Dendritic cell treated with granulocyte-macrophage colony-stimulating factor and Interleukin-4, amounts not matched to agents 40 ng/mL and 50 ng/mL, for 4 days (primary cell): ENCODE results near the gene CYP39A1.

Experiments
- H3K27ac Mint-ChIP-seq: one replicate; pipeline ENCODE4 v1.8.0; 2022; ENCODE audit warnings: mild to moderate bottlenecking, mixed read lengths
- H3K27me3 Mint-ChIP-seq: one replicate; pipeline ENCODE4 v1.8.0; 2022; ENCODE audit warnings: mild to moderate bottlenecking, mixed read lengths
- H3K36me3 Mint-ChIP-seq: one replicate; pipeline ENCODE4 v1.8.0; 2022; ENCODE audit warnings: low read depth, mixed read lengths
- H3K4me1 Mint-ChIP-seq: one replicate; pipeline ENCODE4 v1.8.0; 2022; ENCODE audit warnings: low read depth, mixed read lengths
- H3K4me3 Mint-ChIP-seq: one replicate; pipeline ENCODE4 v1.8.0; 2022; ENCODE audit warnings: mild to moderate bottlenecking, moderate library complexity, mixed read lengths
- H3K9me3 Mint-ChIP-seq: one replicate; pipeline ENCODE4 v1.8.0; 2022; ENCODE audit warnings: mixed read lengths
- intact Hi-C: fragments of 100-400 bp; cut with micrococcal nuclease; formaldehyde crosslinking; loops from one replicate; pipeline ENCODE4 v1.15.0; 2022

CYP39A1 gene, protein sequence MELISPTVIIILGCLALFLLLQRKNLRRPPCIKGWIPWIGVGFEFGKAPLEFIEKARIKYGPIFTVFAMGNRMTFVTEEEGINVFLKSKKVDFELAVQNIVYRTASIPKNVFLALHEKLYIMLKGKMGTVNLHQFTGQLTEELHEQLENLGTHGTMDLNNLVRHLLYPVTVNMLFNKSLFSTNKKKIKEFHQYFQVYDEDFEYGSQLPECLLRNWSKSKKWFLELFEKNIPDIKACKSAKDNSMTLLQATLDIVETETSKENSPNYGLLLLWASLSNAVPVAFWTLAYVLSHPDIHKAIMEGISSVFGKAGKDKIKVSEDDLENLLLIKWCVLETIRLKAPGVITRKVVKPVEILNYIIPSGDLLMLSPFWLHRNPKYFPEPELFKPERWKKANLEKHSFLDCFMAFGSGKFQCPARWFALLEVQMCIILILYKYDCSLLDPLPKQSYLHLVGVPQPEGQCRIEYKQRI

DNA sequence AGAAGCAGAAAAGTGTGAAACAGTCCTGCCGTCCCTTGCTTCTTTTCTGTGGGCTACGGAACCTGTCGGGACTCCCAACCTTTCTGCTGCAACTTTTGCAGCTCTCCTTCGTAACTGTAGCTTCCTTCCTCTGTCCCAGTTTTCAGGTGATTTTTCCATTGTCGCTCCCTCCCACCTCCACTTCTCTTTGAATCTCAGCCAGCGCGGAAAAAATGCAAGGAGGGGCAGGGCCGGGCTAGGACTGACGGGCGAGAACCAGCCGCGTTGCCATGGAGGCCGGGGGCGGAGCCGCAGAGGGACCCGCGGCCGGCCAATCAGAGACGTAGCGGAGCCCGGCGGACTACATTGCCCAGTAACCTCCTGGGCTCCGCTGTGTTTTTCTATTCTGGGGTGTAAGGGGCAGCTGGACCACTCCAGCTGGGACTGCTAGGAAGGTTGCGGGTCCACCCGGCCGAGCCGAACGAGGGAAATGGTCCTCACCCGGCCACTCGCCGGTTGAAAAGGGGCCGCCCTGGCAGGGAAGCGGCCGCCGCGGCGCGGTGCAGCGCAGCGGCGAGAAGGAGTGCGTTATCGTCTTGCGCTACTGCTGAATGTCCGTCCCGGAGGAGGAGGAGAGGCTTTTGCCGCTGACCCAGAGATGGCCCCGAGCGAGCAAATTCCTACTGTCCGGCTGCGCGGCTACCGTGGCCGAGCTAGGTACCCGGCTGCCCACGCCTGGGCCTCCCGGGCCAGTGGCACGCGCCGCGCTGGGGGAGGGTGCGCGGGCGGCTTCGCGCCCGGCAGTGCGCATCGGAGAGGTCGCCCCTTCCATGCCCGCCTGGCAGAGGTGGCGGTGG is at the start of gene CYP39A1, which contains the start of gene SLC25A27:
Gene CYP39A1 (minus strand): TSS at position 216 of the 836 bp plus-strand sequence. CDS start 236 bp downstream, outside the sequence.
Gene SLC25A27 (plus strand): TSS at position 373 of the 836 bp plus-strand sequence. CDS start 218 bp downstream, at position 591.
- Mint-ChIP-seq H3K27me3 (peaks cover 34% of the 10 kb centered on the region), H3K36me3 (peaks cover 6% of the 10 kb centered on the region), H3K9me3 (no peaks in the 10 kb centered on the region), H3K27ac (no peak within 1 kb of the TSS), H3K4me3 (peak within 1 kb of the TSS; percentile 91), H3K4me1 (peaks cover 16% of the 10 kb centered on the region)
- intact Hi-C loops: no loop called here

DNA sequence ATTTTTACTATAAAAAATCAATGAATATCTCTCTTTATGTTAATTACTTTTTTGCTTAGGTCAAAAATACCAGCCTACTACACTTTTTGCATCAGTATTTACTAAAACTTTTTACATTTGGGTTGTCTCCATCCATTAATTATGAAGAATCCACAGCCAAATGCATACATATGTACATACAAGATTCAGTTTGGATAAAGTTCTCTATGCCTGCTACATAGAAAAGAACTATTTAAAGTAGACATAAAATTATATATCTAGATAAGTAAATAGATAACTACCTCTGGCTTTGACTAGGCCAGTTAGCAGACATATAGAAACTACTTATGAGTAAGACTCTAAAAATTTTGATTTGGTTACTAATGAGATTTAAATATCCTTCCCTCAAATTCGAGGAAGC is 47.4 kb upstream of the CYP39A1 start:
- Mint-ChIP-seq H3K4me3 (no peak overlapping the region), H3K36me3 (peaks cover 12% of the 10 kb centered on the region), H3K27ac (no peak overlapping the region), H3K9me3 (no peaks in the 10 kb centered on the region), H3K4me1 (no peaks in the 10 kb centered on the region), H3K27me3 (peaks cover 2% of the 10 kb centered on the region)
- intact Hi-C loops: loop anchor here (5.0 kb wide), 1 partner anchor 147 kb away; no protein-coding TSS in a partner anchor

DNA sequence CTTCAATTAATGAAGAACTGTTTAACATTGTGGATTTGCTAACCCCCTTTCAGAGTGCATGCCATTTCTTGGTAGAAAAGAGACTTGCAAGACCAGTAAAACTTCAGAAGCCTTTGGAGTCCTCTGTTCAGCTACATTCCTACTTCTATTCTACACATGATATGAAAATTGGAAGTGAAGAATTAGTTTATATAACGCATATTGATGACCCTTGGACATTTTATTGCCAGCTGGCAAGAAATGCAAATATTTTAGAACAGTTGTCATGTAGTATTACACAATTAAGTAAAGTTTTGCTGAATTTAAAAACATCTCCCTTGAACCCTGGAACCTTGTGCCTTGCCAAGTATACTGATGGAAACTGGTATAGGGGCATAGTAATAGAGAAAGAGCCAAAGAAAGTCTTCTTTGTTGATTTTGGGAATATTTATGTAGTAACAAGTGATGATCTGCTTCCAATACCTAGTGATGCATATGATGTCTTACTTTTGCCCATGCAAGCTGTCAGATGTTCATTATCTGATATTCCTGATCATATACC is 38.4 kb upstream of the CYP39A1 start:
- Mint-ChIP-seq H3K36me3 (no peaks in the 10 kb centered on the region), H3K27ac (no peak overlapping the region), H3K27me3 (peaks cover 2% of the 10 kb centered on the region), H3K9me3 (no peaks in the 10 kb centered on the region), H3K4me3 (no peak overlapping the region), H3K4me1 (no peaks in the 10 kb centered on the region)
- intact Hi-C loops: no loop called here

DNA sequence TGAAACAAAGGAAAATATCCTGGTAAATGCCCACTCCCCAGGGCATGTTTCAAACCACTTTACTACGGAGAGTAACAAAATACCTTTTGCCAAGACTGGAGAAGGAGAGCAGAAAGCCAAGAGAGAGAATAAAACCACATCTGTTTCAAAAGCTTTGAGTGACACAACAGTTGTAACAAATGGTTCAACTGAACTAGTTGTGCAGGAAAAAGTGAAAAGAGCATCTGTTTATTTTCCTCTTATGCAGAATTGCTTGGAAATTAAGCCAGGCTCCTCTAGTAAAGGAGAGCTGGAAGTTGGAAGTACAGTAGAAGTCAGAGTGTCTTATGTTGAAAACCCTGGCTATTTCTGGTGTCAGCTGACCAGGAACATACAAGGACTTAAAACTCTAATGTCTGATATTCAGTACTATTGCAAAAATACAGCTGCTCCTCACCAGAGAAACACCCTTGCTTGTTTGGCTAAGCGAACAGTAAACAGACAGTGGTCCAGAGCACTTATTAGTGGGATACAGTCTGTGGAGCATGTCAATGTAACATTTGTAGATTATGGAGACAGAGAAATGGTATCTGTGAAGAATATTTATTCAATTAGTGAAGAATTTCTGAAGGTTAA is 37.6 kb upstream of the CYP39A1 start:
- no peaks in the 10 kb centered on the region for H3K4me1 Mint-ChIP-seq
- peaks cover 2% of the 10 kb centered on the region for H3K27me3 Mint-ChIP-seq
- no peak overlapping the region for H3K27ac Mint-ChIP-seq
- no peaks in the 10 kb centered on the region for H3K36me3 Mint-ChIP-seq
- H3K9me3 Mint-ChIP-seq: no peaks in the 10 kb centered on the region
- intact Hi-C loops: no loop called here
- no peak overlapping the region for H3K4me3 Mint-ChIP-seq

DNA sequence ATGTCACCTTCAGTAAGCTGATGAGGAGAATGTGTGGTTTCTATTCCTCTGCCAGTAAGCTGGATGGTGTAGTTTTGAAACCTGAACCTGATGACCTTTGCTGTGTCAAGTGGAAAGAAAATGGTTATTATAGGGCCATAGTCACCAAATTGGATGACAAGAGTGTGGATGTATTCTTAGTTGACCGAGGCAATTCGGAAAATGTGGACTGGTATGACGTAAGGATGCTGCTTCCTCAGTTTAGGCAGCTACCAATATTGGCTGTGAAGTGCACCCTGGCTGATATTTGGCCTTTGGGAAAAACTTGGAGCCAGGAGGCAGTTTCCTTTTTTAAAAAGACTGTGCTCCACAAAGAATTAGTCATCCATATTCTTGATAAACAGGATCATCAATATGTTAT is 37.0 kb upstream of the CYP39A1 start:
- intact Hi-C loops: no loop called here
- Mint-ChIP-seq H3K27ac (no peak overlapping the region), H3K4me3 (no peak overlapping the region), H3K9me3 (no peaks in the 10 kb centered on the region), H3K27me3 (peaks cover 2% of the 10 kb centered on the region), H3K36me3 (no peaks in the 10 kb centered on the region), H3K4me1 (no peaks in the 10 kb centered on the region)

DNA sequence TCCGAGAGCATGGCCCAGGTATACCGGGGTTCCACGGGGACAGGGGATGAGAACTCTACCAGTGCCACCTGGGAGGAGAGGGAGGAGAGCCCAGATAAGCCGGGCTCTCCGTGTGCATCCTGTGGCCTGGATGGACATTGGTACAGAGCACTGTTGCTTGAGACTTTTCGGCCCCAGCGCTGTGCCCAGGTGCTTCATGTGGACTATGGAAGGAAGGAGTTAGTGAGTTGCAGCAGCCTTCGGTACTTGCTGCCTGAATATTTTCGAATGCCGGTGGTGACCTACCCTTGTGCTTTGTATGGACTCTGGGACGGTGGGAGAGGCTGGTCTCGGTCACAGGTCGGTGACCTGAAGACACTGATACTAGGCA is 36.3 kb upstream of the CYP39A1 start:
- Mint-ChIP-seq H3K4me1 (no peaks in the 10 kb centered on the region), H3K27ac (no peak overlapping the region), H3K4me3 (no peak overlapping the region), H3K27me3 (peaks cover 2% of the 10 kb centered on the region), H3K9me3 (no peaks in the 10 kb centered on the region), H3K36me3 (no peaks in the 10 kb centered on the region)
- intact Hi-C loops: no loop called here

DNA sequence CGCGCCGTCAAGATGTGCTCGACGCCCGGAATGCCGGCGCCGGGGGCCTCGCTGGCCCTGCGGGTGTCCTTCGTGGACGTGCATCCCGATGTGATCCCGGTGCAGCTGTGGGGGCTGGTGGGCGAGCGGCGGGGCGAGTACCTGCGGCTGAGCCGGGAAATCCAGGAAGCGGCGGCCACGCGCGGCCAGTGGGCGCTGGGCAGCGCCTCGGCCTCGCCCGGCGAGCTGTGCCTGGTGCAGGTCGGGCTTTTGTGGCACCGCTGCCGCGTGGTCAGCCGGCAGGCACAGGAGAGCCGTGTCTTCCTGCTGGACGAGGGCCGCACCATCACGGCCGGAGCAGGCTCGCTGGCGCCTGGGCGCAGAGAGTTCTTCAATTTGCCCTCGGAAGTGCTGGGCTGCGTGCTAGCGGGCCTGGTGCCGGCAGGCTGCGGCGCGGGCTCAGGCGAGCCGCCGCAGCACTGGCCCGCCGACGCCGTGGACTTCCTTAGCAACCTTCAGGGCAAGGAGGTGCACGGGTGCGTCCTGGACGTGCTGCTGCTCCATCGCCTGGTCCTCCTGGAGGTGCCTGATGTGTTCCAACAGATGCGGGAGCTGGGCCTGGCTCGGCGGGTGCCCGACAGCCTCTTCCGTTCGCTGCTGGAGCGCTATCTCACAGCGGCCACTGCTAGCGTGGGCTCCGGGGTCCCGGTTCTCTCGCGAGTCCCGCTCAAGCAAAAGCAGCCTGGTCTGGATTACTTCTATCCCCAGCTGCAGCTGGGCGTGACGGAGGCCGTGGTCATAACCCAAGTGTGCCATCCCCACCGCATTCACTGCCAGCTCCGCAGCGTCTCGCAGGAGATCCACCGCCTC is 35.7 kb upstream of the CYP39A1 start:
- no peak overlapping the region for H3K4me3 Mint-ChIP-seq
- intact Hi-C loops: no loop called here
- H3K27me3 Mint-ChIP-seq: peaks cover 2% of the 10 kb centered on the region
- H3K4me1 Mint-ChIP-seq: no peaks in the 10 kb centered on the region
- no peaks in the 10 kb centered on the region for H3K9me3 Mint-ChIP-seq
- no peaks in the 10 kb centered on the region for H3K36me3 Mint-ChIP-seq
- no peak overlapping the region for H3K27ac Mint-ChIP-seq

DNA sequence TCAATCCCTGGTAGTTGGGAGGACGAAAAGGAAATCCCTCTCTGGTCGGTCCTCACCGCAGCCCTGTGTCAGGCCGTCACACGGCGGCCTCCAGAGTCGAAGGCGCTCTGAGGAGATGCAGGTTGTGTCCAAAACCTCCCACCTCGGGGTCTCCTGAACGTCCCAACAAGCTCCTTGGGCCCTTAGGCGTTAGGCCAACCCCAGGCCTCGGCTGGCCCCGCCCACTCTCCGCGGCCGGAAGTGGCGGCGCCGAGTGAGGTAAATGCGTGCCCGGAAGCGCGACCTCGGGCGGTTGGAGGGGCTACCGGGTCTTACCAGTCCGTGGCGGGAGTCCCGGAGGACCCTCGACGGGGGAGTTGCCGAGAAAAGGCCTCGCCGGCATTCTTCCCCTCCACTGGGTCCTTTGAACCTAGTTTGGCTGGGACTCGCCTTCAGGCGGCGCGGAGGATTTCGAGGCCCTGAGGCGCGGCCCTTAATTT is 35.0 kb upstream of the CYP39A1 start, which contains the start of gene TDRD6:
Gene TDRD6 (plus strand): TSS at position 267 of the 479 bp plus-strand sequence. CDS start 244 bp downstream, outside the sequence.
- Mint-ChIP-seq H3K9me3 (no peaks in the 10 kb centered on the region), H3K4me3 (no peak within 1 kb of the TSS), H3K27ac (no peak within 1 kb of the TSS), H3K27me3 (peaks cover 2% of the 10 kb centered on the region), H3K4me1 (no peaks in the 10 kb centered on the region), H3K36me3 (no peaks in the 10 kb centered on the region)
- intact Hi-C loops: no loop called here

DNA sequence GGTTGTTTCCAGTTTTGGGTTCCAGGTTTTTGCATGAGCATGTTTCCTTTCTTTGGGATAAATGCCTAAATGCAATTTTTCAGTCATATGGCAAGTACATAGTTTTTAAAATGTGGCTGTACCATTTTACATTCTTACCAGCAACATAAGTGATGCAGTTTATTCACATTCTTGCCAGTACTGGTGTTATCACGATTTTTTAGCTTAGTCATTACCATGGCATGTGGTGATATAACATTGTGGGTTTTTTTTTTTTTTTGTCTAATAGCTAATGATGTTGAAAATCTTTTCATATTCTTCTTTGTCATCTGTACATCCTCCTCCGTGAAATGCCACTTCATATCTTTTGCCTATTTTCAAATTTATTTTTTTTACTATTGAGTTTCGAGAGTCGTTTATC is 32.2 kb upstream of the CYP39A1 start:
- H3K4me3 Mint-ChIP-seq: no peak overlapping the region
- H3K4me1 Mint-ChIP-seq: no peaks in the 10 kb centered on the region
- H3K27me3 Mint-ChIP-seq: no peaks in the 10 kb centered on the region
- no peaks in the 10 kb centered on the region for H3K36me3 Mint-ChIP-seq
- no peak overlapping the region for H3K27ac Mint-ChIP-seq
- H3K9me3 Mint-ChIP-seq: no peaks in the 10 kb centered on the region
- intact Hi-C loops: no loop called here

DNA sequence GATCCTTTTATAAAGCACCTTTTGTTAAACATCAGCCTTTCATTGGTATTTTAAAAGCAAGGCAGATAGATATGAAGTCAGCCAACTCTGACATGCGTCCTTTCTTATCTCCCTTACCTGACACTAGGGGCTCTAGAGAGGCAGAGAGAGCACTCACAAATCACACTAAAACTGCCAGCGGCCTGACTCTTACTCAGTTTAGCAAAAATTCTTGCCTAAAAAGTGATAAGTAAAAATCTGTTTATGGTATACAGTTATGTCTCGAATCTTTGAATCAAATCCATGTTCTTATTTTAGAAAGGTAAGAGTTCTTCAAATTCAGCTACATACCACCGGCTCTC is 24.7 kb upstream of the CYP39A1 start:
- no peak overlapping the region for H3K4me3 Mint-ChIP-seq
- no peak overlapping the region for H3K27ac Mint-ChIP-seq
- no peaks in the 10 kb centered on the region for H3K9me3 Mint-ChIP-seq
- no peaks in the 10 kb centered on the region for H3K27me3 Mint-ChIP-seq
- intact Hi-C loops: no loop called here
- H3K36me3 Mint-ChIP-seq: no peaks in the 10 kb centered on the region
- no peaks in the 10 kb centered on the region for H3K4me1 Mint-ChIP-seq

DNA sequence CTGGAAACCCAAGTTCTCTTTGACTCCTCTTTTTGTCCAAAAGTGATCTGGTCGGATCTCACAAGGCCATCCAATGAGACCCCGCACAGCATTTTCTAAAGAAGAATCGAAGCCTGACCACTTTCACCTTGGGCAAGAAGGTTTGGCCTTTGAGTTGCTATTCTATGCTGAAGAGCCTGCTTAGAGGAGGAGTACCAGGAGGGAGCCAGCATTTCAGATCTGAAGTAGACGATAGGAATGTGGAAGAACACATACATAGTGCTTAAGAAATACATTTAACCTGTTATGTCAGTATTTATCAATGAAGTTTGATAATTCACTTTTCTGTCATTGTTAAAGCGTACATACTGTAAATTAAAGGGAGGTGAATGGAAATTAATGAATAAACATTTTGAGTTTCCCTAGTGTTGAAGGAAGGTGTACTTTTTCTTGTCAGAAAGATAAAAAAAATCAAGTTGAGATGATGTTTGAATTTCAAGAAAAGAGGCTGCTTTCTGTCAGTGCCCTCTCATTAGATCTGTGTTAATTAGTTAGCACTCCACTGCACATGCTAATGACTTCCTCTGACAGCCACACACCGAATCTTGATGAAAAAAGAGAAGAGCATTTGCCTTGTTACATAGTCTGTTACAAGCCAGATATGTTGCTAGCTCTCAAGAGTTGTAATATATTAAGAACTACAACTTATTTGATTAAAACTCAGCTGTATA is 24.1 kb upstream of the CYP39A1 start:
- H3K4me3 Mint-ChIP-seq: no peak overlapping the region
- no peaks in the 10 kb centered on the region for H3K9me3 Mint-ChIP-seq

DNA sequence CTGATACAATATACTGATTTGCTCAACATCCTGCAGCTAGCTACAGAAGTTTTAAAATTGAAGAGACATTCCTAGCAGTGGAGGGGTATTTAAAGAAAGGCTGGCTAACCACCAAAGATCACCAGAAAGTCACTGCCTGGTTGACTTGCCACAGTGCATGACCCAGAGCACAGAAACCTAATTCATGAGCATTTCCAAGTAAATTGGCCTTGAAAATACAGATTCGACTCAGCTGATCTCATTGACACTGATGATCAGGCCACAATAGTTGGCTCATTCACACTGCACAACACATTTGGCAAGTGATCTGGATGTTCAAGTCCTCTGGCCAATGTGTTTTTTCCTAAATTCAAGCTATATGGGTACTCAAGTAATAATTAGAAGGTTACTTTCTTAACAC is 21.8 kb upstream of the CYP39A1 start:
- no peak overlapping the region for H3K4me3 Mint-ChIP-seq

More for the DNA sequence above, 24.1 kb upstream of the CYP39A1 start:
- Mint-ChIP-seq H3K27me3 (no peaks in the 10 kb centered on the region), H3K36me3 (no peaks in the 10 kb centered on the region), H3K4me1 (no peaks in the 10 kb centered on the region), H3K27ac (no peak overlapping the region)
- intact Hi-C loops: no loop called here

More for the DNA sequence above, 21.8 kb upstream of the CYP39A1 start:
- intact Hi-C loops: no loop called here
- H3K4me1 Mint-ChIP-seq: no peaks in the 10 kb centered on the region
- H3K27me3 Mint-ChIP-seq: no peaks in the 10 kb centered on the region
- no peaks in the 10 kb centered on the region for H3K9me3 Mint-ChIP-seq
- no peaks in the 10 kb centered on the region for H3K36me3 Mint-ChIP-seq
- no peak overlapping the region for H3K27ac Mint-ChIP-seq
